Hippocampal formation (tissue), 2 donors: ENCODE results near the gene FBXL7.

Experiments
- DNase-seq, 2 donors: peaks; one replicate each; lab custom pipeline; 2025; lab: John Stamatoyannopoulos, UW

The FBXL7 gene

GRCh38 chr5:15501091-15501791 lies 1.3 kb downstream of the FBXL7 start:
- DNase-seq = peak; percentile 32 to 51

- no peak for DNase-seq
Observed at GRCh38 chr5:15502208-15502607, 2.2 kb downstream of the FBXL7 start.

- no peak for DNase-seq
Observed at GRCh38 chr5:15506146-15506545, 6.2 kb downstream of the FBXL7 start.

- DNase-seq = no peak
Observed at GRCh38 chr5:15506897-15507296, 6.9 kb downstream of the FBXL7 start.

- DNase-seq = no peak
Observed at GRCh38 chr5:15510092-15510491, 10.1 kb downstream of the FBXL7 start.

GRCh38 chr5:15510831-15511230 lies 10.9 kb downstream of the FBXL7 start:
- DNase-seq = no peak

GRCh38 chr5:15513431-15513830 lies 13.5 kb downstream of the FBXL7 start:
- no peak for DNase-seq

GRCh38 chr5:15513911-15514310 lies 13.9 kb downstream of the FBXL7 start:
- no peak for DNase-seq

GRCh38 chr5:15515229-15515628 lies 15.2 kb downstream of the FBXL7 start:
- peak in 1 of 2 donors; percentile 6 for DNase-seq

- DNase-seq = no peak
Observed at GRCh38 chr5:15516486-15516885, 16.5 kb downstream of the FBXL7 start.

- no peak for DNase-seq
Observed at GRCh38 chr5:15518786-15519185, 18.8 kb downstream of the FBXL7 start.

- no peak for DNase-seq
Observed at GRCh38 chr5:15520856-15521255, 20.9 kb downstream of the FBXL7 start.

- DNase-seq = no peak
Observed at GRCh38 chr5:15521381-15522186, 21.6 kb downstream of the FBXL7 start.

GRCh38 chr5:15522187-15522520 lies 22.2 kb downstream of the FBXL7 start:
- no peak for DNase-seq

GRCh38 chr5:15524712-15525111 lies 24.7 kb downstream of the FBXL7 start:
- DNase-seq = no peak

GRCh38 chr5:15525703-15526275 lies 25.8 kb downstream of the FBXL7 start:
- no peak for DNase-seq

GRCh38 chr5:15526413-15526812 lies 26.4 kb downstream of the FBXL7 start:
- peak in 1 of 2 donors; percentile 72 for DNase-seq

- DNase-seq = no peak
Observed at GRCh38 chr5:15528476-15528875, 28.5 kb downstream of the FBXL7 start.

GRCh38 chr5:15529013-15529412 lies 29.0 kb downstream of the FBXL7 start:
- no peak for DNase-seq

GRCh38 chr5:15529821-15530220 lies 29.8 kb downstream of the FBXL7 start:
- DNase-seq = no peak

GRCh38 chr5:15533129-15533893 lies 33.3 kb downstream of the FBXL7 start:
- DNase-seq = no peak

- no peak for DNase-seq
Observed at GRCh38 chr5:15535938-15536337, 36.0 kb downstream of the FBXL7 start.
